Measurements from ENCODE around the gene ARHGAP32. TPM values are rescaled to one million over a fixed set of nuclear protein-coding genes. Genes with fewer than 3 reads are reported as not detected.
"Not testable (repeated sequence)": the region's sequence is repeated elsewhere in the genome, so short reads cannot be mapped to it uniquely, and the experiment has no call there.

Gene ARHGAP32
- total RNA-seq, 1 donor from 2014 or later, result 5.1 TPM

- intact Hi-C loops (cut with micrococcal nuclease), result no loop called here
Observed at GRCh38 chr11:128936606-128937251, 255.4 kb downstream of the ARHGAP32 start.

- intact Hi-C loops (cut with micrococcal nuclease), result no loop called here
Observed at GRCh38 chr11:128934926-128935325, 257.2 kb downstream of the ARHGAP32 start.

GRCh38 chr11:128934351-128934750 lies 257.8 kb downstream of the ARHGAP32 start:
- intact Hi-C loops (cut with micrococcal nuclease), result no loop called here

GRCh38 chr11:128933481-128934178 lies 258.5 kb downstream of the ARHGAP32 start:
- intact Hi-C loops (cut with micrococcal nuclease), result no loop called here

- intact Hi-C loops (cut with micrococcal nuclease), result no loop called here
Observed at GRCh38 chr11:128931668-128932067, 260.5 kb downstream of the ARHGAP32 start.

GRCh38 chr11:128931066-128931465 lies 261.1 kb downstream of the ARHGAP32 start:
- intact Hi-C loops (cut with micrococcal nuclease), result no loop called here

GRCh38 chr11:128929991-128930390 lies 262.1 kb downstream of the ARHGAP32 start:
- intact Hi-C loops (cut with micrococcal nuclease), result no loop called here

GRCh38 chr11:128929468-128929867 lies 262.7 kb downstream of the ARHGAP32 start:
- intact Hi-C loops (cut with micrococcal nuclease), result no loop called here

- intact Hi-C loops (cut with micrococcal nuclease), result no loop called here
Observed at GRCh38 chr11:128928400-128928799, 263.7 kb downstream of the ARHGAP32 start.

GRCh38 chr11:128927683-128928336 lies 264.3 kb downstream of the ARHGAP32 start:
- intact Hi-C loops (cut with micrococcal nuclease), result no loop called here

GRCh38 chr11:128927108-128927461 lies 265.0 kb downstream of the ARHGAP32 start:
- intact Hi-C loops (cut with micrococcal nuclease), result no loop called here

- intact Hi-C loops (cut with micrococcal nuclease), result no loop called here
Observed at GRCh38 chr11:128926437-128927107, 265.6 kb downstream of the ARHGAP32 start.

- intact Hi-C loops (cut with micrococcal nuclease), result no loop called here
Observed at GRCh38 chr11:128926000-128926399, 266.1 kb downstream of the ARHGAP32 start.

- intact Hi-C loops (cut with micrococcal nuclease), result no loop called here
Observed at GRCh38 chr11:128925250-128925600, 266.9 kb downstream of the ARHGAP32 start.

- intact Hi-C loops (cut with micrococcal nuclease), result no loop called here
Observed at GRCh38 chr11:128924510-128925249, 267.4 kb downstream of the ARHGAP32 start.

- intact Hi-C loops (cut with micrococcal nuclease), result no loop called here
Observed at GRCh38 chr11:128924104-128924503, 268.0 kb downstream of the ARHGAP32 start.

GRCh38 chr11:128921793-128922192 lies 270.3 kb downstream of the ARHGAP32 start:
- intact Hi-C loops (cut with micrococcal nuclease), result no loop called here

GRCh38 chr11:128920666-128921065 lies 271.5 kb downstream of the ARHGAP32 start:
- intact Hi-C loops (cut with micrococcal nuclease), result no loop called here

- intact Hi-C loops (cut with micrococcal nuclease), result not testable (repeated sequence)
Observed at GRCh38 chr11:128919635-128920034, 272.5 kb downstream of the ARHGAP32 start.

- intact Hi-C loops (cut with micrococcal nuclease), result no loop called here
Observed at GRCh38 chr11:128919216-128919615, 272.9 kb downstream of the ARHGAP32 start.

GRCh38 chr11:128917144-128917724 lies 274.9 kb downstream of the ARHGAP32 start:
- intact Hi-C loops (cut with micrococcal nuclease), result no loop called here

Measured in T-helper 2 cell treated with Interferon-gamma antibody and Interleukin-4, amounts not matched to agents 100 ng/mL and 5 ng/mL, for 36 hours (primary cell).